ENCODE measurements around the gene SLC25A51. TPM values are rescaled to one million over a fixed set of nuclear protein-coding genes. Genes with fewer than 3 reads are reported as not detected.

SLC25A51 gene
- total RNA-seq, 6 experiments from 2014 or later: 29.1 to 35.0 (median 32.9) TPM

- H3K36me3 Mint-ChIP-seq (ENCODE audit: low read depth): peaks cover 15% of the 10 kb centered on the region; the same call in 1 of the 2 replicates
- no peak overlapping the region for H3K4me3 Mint-ChIP-seq
- no peak for TF ChIP-seq CTCF (IDR thresholded peaks at IDR 0.05)
- H3K27ac Mint-ChIP-seq: no peak overlapping the region
- H3K27me3 Mint-ChIP-seq (ENCODE audit: insufficient read depth): no peaks in the 10 kb centered on the region
- H3K9me3 Mint-ChIP-seq: no peaks in the 10 kb centered on the region
- no peaks in the 10 kb centered on the region for H3K4me1 Mint-ChIP-seq (ENCODE audit: low read depth)
- no peak for DNase-seq
Observed at GRCh38 chr9:37856551-37856950, 47.4 kb downstream of the SLC25A51 start.

- Mint-ChIP-seq H3K9me3 (no peaks in the 10 kb centered on the region), H3K4me1 (ENCODE audit: low read depth) (no peaks in the 10 kb centered on the region), H3K4me3 (no peak overlapping the region), H3K27me3 (ENCODE audit: insufficient read depth) (no peaks in the 10 kb centered on the region), H3K36me3 (ENCODE audit: low read depth) (peaks cover 9% of the 10 kb centered on the region; the same call in 1 of the 2 replicates), H3K27ac (no peak overlapping the region)
- DNase-seq: no peak
- TF ChIP-seq CTCF (IDR thresholded peaks at IDR 0.05): no peak
Observed at GRCh38 chr9:37852222-37852621, 51.7 kb downstream of the SLC25A51 start.

- DNase-seq: peak; percentile 74
- no peaks in the 10 kb centered on the region for H3K9me3 Mint-ChIP-seq
- H3K27ac Mint-ChIP-seq: peak overlapping the region; percentile 58
- peaks cover 24% of the 10 kb centered on the region for H3K4me1 Mint-ChIP-seq (ENCODE audit: low read depth)
- no peak overlapping the region for H3K4me3 Mint-ChIP-seq
- TF ChIP-seq CTCF (IDR thresholded peaks at IDR 0.05): no peak
- H3K27me3 Mint-ChIP-seq (ENCODE audit: insufficient read depth): no peaks in the 10 kb centered on the region
- H3K36me3 Mint-ChIP-seq (ENCODE audit: low read depth): no peaks in the 10 kb centered on the region
Observed at GRCh38 chr9:37840560-37841194, 63.2 kb downstream of the SLC25A51 start.

- no peaks in the 10 kb centered on the region for H3K27me3 Mint-ChIP-seq (ENCODE audit: insufficient read depth)
- H3K36me3 Mint-ChIP-seq (ENCODE audit: low read depth): no peaks in the 10 kb centered on the region
- peak overlapping the region; percentile 26; the same call in 1 of the 2 replicates for H3K4me3 Mint-ChIP-seq
- H3K27ac Mint-ChIP-seq: peak overlapping the region; percentile 45
- DNase-seq: peak; percentile 12
- H3K9me3 Mint-ChIP-seq: no peaks in the 10 kb centered on the region
- peaks cover 24% of the 10 kb centered on the region for H3K4me1 Mint-ChIP-seq (ENCODE audit: low read depth)
- TF ChIP-seq CTCF (IDR thresholded peaks at IDR 0.05): no peak
Observed at GRCh38 chr9:37839496-37840461, 64.1 kb downstream of the SLC25A51 start.

Other genes starting within 250 kb of the SLC25A51 start
- 1 to 10 TPM; 2.1 to 3.1 (median 2.6) TPM for gene TRMT10B, start 150.3 kb downstream of the SLC25A51 start, total RNA-seq (2021; fragmentation: NEBNext Ultra II Directional; extraction: Animal tissue kit (Norgen Biotek cat#: 25700))
- 10 to 100 TPM; 37.7 to 49.8 (median 41.9) TPM for gene EXOSC3, start 119.1 kb downstream of the SLC25A51 start, total RNA-seq (2021; fragmentation: NEBNext Ultra II Directional; extraction: Animal tissue kit (Norgen Biotek cat#: 25700))
- gene DCAF10, start 103.3 kb downstream of the SLC25A51 start, total RNA-seq (2021; fragmentation: NEBNext Ultra II Directional; extraction: Animal tissue kit (Norgen Biotek cat#: 25700)): 10 to 100 TPM; 18.3 to 26.5 (median 23.1) TPM
- 10 to 100 TPM; 26.8 to 29.8 (median 28.6) TPM for gene SHB, start 165.1 kb upstream of the SLC25A51 start, total RNA-seq (2021; fragmentation: NEBNext Ultra II Directional; extraction: Animal tissue kit (Norgen Biotek cat#: 25700))